ENCODE data around the gene TRIO.

The TRIO gene

GRCh38 chr5:14161825-14162556 is 18.8 kb downstream of the TRIO start (continued):
- TF ChIP-seq TCF7L2 (IDR thresholded peaks at IDR 0.05; ENCODE audit: borderline replicate concordance, low read depth, low read length) (no peak), ZNF211 (tag by site-specific recombination; IDR thresholded peaks at IDR 0.05; ENCODE audit: low read depth) (no peak), ZNF18 (tag by site-specific recombination; IDR thresholded peaks at IDR 0.05) (peak; percentile 84), ZNF350 (tag by site-specific recombination; IDR thresholded peaks at IDR 0.05) (no peak), ZBTB49 (tag by site-specific recombination; IDR thresholded peaks at IDR 0.05; ENCODE audit: low read depth) (no peak), ZBTB11 (tag by site-specific recombination; conservative IDR thresholded peaks at IDR 0.05; ENCODE audit: low read depth) (no peak), MYNN (tag by site-specific recombination; IDR thresholded peaks at IDR 0.05; ENCODE audit: borderline replicate concordance) (no peak), SETDB1 (IDR thresholded peaks at IDR 0.05; ENCODE audit: insufficient read length, low read length) (no peak), SP7 (tag by site-specific recombination; IDR thresholded peaks at IDR 0.05) (no peak), SALL2 (tag by site-specific recombination; IDR thresholded peaks at IDR 0.05; ENCODE audit: borderline replicate concordance) (no peak), GLI2 (tag by site-specific recombination; IDR thresholded peaks at IDR 0.05; ENCODE audit: borderline replicate concordance, low read depth) (no peak), ZNF571 (tag by site-specific recombination; IDR thresholded peaks at IDR 0.05) (no peak), KLF16 (tag by site-specific recombination; IDR thresholded peaks at IDR 0.05) (no peak), ZNF335 (tag by site-specific recombination; conservative IDR thresholded peaks at IDR 0.05) (no peak), ZNF362 (tag by site-specific recombination; IDR thresholded peaks at IDR 0.05) (no peak), ZNF248 (tag by site-specific recombination; IDR thresholded peaks at IDR 0.05) (no peak), KLF7 (tag by site-specific recombination; IDR thresholded peaks at IDR 0.05; ENCODE audit: borderline replicate concordance) (no peak), ZNF777 (tag by site-specific recombination; IDR thresholded peaks at IDR 0.05; ENCODE audit: borderline replicate concordance) (no peak), REST (tag by site-specific recombination; IDR thresholded peaks at IDR 0.05) (no peak), KLF1 (tag by site-specific recombination; IDR thresholded peaks at IDR 0.05) (no peak), ZNF155 (tag by site-specific recombination; IDR thresholded peaks at IDR 0.05) (no peak), ZNF132 (tag by site-specific recombination; IDR thresholded peaks at IDR 0.05; ENCODE audit: borderline replicate concordance) (no peak), ZNF148 (tag by site-specific recombination; IDR thresholded peaks at IDR 0.05; ENCODE audit: borderline replicate concordance) (no peak), ZNF473 (tag by site-specific recombination; IDR thresholded peaks at IDR 0.05) (no peak), HOXA7 (CRISPR knock-in tag; IDR thresholded peaks at IDR 0.05; ENCODE audit: borderline replicate concordance) (no peak)
